ENCODE results near the gene ARHGAP15.

Gene ARHGAP15

DNA sequence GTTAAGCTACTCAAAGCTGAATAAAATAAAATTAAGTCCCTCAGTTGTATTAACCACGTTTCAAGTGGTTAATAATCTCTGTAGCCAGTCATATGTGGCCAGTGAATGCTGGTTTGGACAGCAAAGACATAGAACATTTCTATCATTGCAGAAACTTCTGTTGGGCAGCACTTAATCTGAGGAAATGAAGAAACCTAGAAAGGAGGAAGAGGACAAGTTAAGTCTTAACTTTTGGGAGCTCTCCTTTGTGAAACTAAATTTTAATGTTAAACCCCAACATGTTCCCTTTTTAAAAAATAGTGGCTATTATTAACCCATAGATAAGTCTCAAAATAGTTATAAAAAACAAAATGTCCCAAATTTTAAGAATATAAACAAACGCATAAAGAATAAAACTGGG, 421.3 kb downstream of the ARHGAP15 start:
- TF ChIP-seq, protein P1, sequence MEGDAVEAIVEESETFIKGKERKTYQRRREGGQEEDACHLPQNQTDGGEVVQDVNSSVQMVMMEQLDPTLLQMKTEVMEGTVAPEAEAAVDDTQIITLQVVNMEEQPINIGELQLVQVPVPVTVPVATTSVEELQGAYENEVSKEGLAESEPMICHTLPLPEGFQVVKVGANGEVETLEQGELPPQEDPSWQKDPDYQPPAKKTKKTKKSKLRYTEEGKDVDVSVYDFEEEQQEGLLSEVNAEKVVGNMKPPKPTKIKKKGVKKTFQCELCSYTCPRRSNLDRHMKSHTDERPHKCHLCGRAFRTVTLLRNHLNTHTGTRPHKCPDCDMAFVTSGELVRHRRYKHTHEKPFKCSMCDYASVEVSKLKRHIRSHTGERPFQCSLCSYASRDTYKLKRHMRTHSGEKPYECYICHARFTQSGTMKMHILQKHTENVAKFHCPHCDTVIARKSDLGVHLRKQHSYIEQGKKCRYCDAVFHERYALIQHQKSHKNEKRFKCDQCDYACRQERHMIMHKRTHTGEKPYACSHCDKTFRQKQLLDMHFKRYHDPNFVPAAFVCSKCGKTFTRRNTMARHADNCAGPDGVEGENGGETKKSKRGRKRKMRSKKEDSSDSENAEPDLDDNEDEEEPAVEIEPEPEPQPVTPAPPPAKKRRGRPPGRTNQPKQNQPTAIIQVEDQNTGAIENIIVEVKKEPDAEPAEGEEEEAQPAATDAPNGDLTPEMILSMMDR (IDR thresholded peaks at IDR 0.05; ENCODE audit: insufficient read depth, missing control alignments): no peak
- no peak for DNase-seq (ENCODE audit: insufficient read length, low spot score)
- FAIRE-seq: no peak

DNA sequence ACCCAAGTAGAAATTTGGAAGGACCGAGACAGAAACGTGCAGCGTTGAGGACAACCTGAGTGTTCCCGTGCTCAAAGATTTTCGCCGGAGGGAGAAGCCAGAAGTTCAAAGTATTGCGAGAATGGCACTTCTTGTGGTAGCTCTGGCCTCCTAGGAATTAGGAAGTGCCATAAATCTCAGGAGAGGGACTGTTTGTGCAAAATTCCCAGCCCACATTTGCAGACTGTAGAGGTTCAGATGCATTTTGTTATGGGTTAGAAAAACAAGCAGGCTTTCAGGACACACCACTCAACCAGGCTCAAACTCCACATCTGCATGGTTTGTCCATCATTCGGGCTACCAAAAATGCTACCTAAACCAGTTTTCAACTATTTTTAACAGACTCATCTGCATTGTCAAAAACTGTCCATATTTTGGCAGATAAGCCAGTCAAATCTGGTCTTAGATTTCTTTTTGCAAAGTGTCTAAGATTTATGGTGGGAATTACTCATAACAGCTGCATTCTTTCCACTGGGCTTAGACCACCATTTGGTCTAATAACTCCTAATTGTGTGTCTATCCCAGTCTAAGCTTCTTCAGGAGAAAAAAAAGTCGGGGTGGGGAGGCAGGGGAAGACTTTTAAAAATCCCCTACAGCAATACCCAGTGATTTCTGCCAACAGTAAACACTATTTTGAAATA, 422.9 kb downstream of the ARHGAP15 start:
- TF ChIP-seq, protein P1 (IDR thresholded peaks at IDR 0.05; ENCODE audit: insufficient read depth, missing control alignments): no peak
- DNase-seq (ENCODE audit: insufficient read length, low spot score) (no peak), FAIRE-seq (no peak)

DNA sequence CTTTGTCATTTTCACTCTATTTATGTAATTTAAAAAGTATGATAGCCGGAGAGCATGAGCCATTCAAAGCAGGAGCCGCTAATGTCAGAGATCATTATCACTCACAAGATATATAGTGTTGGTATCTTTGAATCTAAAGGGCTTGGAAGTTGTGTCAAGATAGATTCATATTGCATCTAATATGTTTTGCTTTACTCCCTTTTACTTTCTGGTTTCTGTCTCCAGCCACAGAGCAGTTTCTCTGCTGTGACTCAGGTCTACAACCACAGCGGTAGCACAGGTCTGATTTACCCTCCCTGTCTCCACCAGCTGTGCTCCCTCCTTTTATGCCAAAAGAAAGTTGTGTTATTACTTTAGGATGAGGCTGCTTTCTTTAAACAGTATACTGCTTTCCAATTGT, 424.0 kb downstream of the ARHGAP15 start:
- FAIRE-seq (no peak), DNase-seq (ENCODE audit: insufficient read length, low spot score) (no peak)
- TF ChIP-seq, protein P1 (IDR thresholded peaks at IDR 0.05; ENCODE audit: insufficient read depth, missing control alignments): no peak

DNA sequence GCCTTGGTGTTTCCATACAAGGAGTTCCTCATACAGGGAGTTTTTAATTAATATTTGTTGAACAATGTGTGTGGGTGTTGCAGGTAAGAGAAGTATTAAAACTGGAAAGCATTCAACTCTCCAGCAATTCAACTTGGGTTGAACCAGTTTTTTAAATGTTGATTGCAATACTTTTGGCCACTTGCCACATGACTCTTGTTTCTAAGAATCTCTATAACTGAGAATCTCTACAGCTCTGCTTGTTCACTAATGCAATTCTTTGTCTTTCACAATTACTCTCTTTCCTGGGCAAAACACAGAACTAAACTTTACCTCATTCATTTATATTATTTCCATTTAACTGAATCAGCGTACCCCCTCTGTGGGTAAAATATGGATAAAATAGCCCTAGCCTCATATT, 429.4 kb downstream of the ARHGAP15 start:
- FAIRE-seq (no peak), DNase-seq (ENCODE audit: insufficient read length, low spot score) (no peak)

DNA sequence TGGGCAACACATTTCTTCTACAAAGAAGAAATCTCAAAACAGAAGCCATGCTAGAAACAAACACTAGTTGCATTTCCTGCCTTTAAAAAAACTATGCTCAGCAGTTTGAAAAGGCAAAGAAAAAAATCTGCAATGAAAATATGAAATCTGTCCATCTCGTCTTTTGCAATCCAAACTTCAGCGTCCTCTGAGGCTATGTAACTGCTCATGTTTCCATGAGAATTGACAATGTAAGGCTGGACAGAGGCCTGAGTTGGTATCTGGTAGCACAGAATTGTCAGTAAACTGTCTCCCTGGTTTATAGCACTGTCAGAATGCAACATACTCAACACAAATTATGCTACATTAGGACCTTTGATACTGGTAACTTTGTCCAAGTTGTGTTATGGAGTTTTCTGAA, 429.9 kb downstream of the ARHGAP15 start:
- no peak for DNase-seq (ENCODE audit: insufficient read length, low spot score)
- TF ChIP-seq, protein P1 (IDR thresholded peaks at IDR 0.05; ENCODE audit: insufficient read depth, missing control alignments): no peak
- no peak for FAIRE-seq

More for the DNA sequence above, 429.4 kb downstream of the ARHGAP15 start:
- TF ChIP-seq, protein P1 (IDR thresholded peaks at IDR 0.05; ENCODE audit: insufficient read depth, missing control alignments): no peak

DNA sequence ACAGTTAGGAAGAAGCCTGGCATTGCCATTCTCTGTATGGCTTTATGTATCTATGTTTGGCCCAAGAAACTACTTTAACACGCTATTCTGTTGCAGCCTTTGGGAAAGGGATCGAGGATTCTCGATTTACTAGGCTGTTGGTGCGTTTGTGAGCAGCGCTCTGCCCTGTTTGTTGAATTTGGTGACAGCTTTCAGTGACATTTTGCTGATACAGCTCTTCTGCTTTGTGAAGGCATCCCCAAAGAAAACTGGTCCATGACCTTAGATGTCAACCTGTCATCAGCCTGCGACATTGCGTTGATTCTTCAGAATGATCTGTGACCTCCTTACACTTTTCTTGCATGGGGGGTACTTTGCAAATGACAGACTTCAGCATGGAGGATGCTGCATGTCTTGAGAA, 431.5 kb downstream of the ARHGAP15 start:
- FAIRE-seq: no peak
- no peak for DNase-seq (ENCODE audit: insufficient read length, low spot score)
- TF ChIP-seq, protein P1 (IDR thresholded peaks at IDR 0.05; ENCODE audit: insufficient read depth, missing control alignments): no peak

DNA sequence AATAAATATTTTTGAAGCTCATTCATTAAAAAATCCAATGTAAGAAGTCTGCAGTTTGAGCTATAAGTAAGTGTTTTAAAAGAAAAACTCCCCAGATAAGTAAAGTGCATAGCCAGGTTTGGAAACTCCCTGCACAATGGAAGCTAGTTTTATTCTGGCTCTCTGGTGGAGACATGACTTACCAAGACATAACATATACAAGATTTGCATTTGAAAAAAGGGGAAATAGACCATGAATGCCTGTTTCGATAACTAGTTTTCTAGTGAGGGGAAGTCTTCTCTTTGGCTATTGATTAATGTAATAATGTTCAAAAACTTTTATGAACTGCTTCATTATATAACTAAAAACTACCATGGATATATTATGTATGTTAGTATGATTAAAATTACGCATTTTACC, 435.2 kb downstream of the ARHGAP15 start:
- TF ChIP-seq, protein P1 (IDR thresholded peaks at IDR 0.05; ENCODE audit: insufficient read depth, missing control alignments): no peak
- DNase-seq (ENCODE audit: insufficient read length, low spot score) (no peak), FAIRE-seq (no peak)
